Epithelial cell of esophagus (primary cell): ENCODE results near the gene PACS1.

Source experiments
- DNase-seq: peaks from one replicate; pipeline ENCODE4 v3.0.0; 2010; ENCODE audit warnings: low read depth
- H3K4me3 ChIP-seq: 2 replicates; pipeline ENCODE4 v1.5.1; 2011; ENCODE audit warnings: mild to moderate bottlenecking, low read length, control low read depth
- CTCF ChIP-seq: IDR thresholded peaks from 2 replicates; pipeline ENCODE4 v1.5.1; 2011; ENCODE audit warnings: low read depth, mild to moderate bottlenecking, low read length, control low read depth, inconsistent platforms; ENCODE audit not compliant: insufficient read depth; ENCODE audit errors: missing control alignments

PACS1 gene

GRCh38 chr11:66051371-66051765, 18.7 kb upstream of the PACS1 start:
- no peak for DNase-seq
- peak overlapping the region; percentile 58 for H3K4me3 ChIP-seq
- no peak for TF ChIP-seq CTCF

GRCh38 chr11:66051766-66052663, 18.1 kb upstream of the PACS1 start, which contains the start of gene SF3B2:
SF3B2 (plus strand) TSS chr11:66052364; CDS start chr11:66052385, 21 bp downstream.
- no peak for TF ChIP-seq CTCF
- DNase-seq, result peak; percentile 100
- H3K4me3 ChIP-seq, result peak within 1 kb of the TSS; percentile 98

- TF ChIP-seq CTCF, result no peak
- H3K4me3 ChIP-seq, result peak overlapping the region; percentile 98
- DNase-seq, result no peak
These were observed 17.4 kb upstream of the PACS1 start for GRCh38 chr11:66052664-66052982.

GRCh38 chr11:66055021-66055420, 15.1 kb upstream of the PACS1 start:
- no peak for DNase-seq
- no peak for TF ChIP-seq CTCF
- no peak overlapping the region for H3K4me3 ChIP-seq

GRCh38 chr11:66056501-66056900, 13.6 kb upstream of the PACS1 start:
- no peak overlapping the region for H3K4me3 ChIP-seq
- no peak for TF ChIP-seq CTCF
- DNase-seq, result no peak

- DNase-seq, result peak; percentile 85
- H3K4me3 ChIP-seq, result no peak overlapping the region
- TF ChIP-seq CTCF, result no peak
These were observed 9.9 kb upstream of the PACS1 start for GRCh38 chr11:66059966-66060680.

GRCh38 chr11:66061268-66061667, 8.8 kb upstream of the PACS1 start:
- DNase-seq, result no peak
- TF ChIP-seq CTCF, result no peak

More at GRCh38 chr11:66061268-66061667, 8.8 kb upstream of the PACS1 start:
- no peak overlapping the region for H3K4me3 ChIP-seq
